ENCODE measurements around the gene MYLK3.

The MYLK3 gene

GRCh38 chr16:46782320-46782719 is 34.2 kb upstream of the MYLK3 start:
- no peak for DNase-seq
- H3K36me3 Mint-ChIP-seq (ENCODE audit: low read depth), result peaks cover 14% of the 10 kb centered on the region
- H3K9me3 Mint-ChIP-seq, result peaks cover 25% of the 10 kb centered on the region
- H3K27me3 Mint-ChIP-seq (ENCODE audit: low read depth, poor library complexity), result no peaks in the 10 kb centered on the region
- H3K4me3 Mint-ChIP-seq, result no peak overlapping the region
- H3K27ac Mint-ChIP-seq, result no peak overlapping the region
- no peak for TF ChIP-seq CTCF (IDR thresholded peaks at IDR 0.05)
- peaks cover 8% of the 10 kb centered on the region for H3K4me1 Mint-ChIP-seq

- H3K4me3 Mint-ChIP-seq, result no peak overlapping the region
- H3K36me3 Mint-ChIP-seq (ENCODE audit: low read depth), result no peaks in the 10 kb centered on the region
- H3K9me3 Mint-ChIP-seq, result peaks cover 6% of the 10 kb centered on the region
- H3K4me1 Mint-ChIP-seq, result no peaks in the 10 kb centered on the region
- no peak for TF ChIP-seq CTCF (IDR thresholded peaks at IDR 0.05)
- DNase-seq, result no peak
- H3K27me3 Mint-ChIP-seq (ENCODE audit: low read depth, poor library complexity), result no peaks in the 10 kb centered on the region
- no peak overlapping the region for H3K27ac Mint-ChIP-seq
These were observed 29.7 kb upstream of the MYLK3 start for GRCh38 chr16:46777804-46778203.

- no peak for DNase-seq
- Mint-ChIP-seq H3K27ac (peak overlapping the region; percentile 4), H3K4me1 (peaks cover 7% of the 10 kb centered on the region), H3K27me3 (ENCODE audit: low read depth, poor library complexity) (peaks cover 9% of the 10 kb centered on the region), H3K36me3 (ENCODE audit: low read depth) (no peaks in the 10 kb centered on the region), H3K9me3 (peaks cover 6% of the 10 kb centered on the region), H3K4me3 (no peak overlapping the region)
- no peak for TF ChIP-seq CTCF (IDR thresholded peaks at IDR 0.05)
These were observed 27.1 kb upstream of the MYLK3 start for GRCh38 chr16:46775214-46775613.

- H3K27me3 Mint-ChIP-seq (ENCODE audit: low read depth, poor library complexity), result peaks cover 9% of the 10 kb centered on the region
- peaks cover 8% of the 10 kb centered on the region for H3K4me1 Mint-ChIP-seq
These were observed 26.6 kb upstream of the MYLK3 start for GRCh38 chr16:46774743-46775177.

GRCh38 chr16:46772463-46772862 is 24.3 kb upstream of the MYLK3 start:
- DNase-seq, result no peak
- Mint-ChIP-seq H3K4me1 (peaks cover 14% of the 10 kb centered on the region), H3K9me3 (peaks cover 6% of the 10 kb centered on the region), H3K27ac (no peak overlapping the region), H3K36me3 (ENCODE audit: low read depth) (no peaks in the 10 kb centered on the region), H3K4me3 (no peak overlapping the region), H3K27me3 (ENCODE audit: low read depth, poor library complexity) (peaks cover 15% of the 10 kb centered on the region)
- TF ChIP-seq CTCF (IDR thresholded peaks at IDR 0.05), result no peak

More at GRCh38 chr16:46774743-46775177, 26.6 kb upstream of the MYLK3 start:
- DNase-seq, result no peak
- Mint-ChIP-seq H3K36me3 (ENCODE audit: low read depth) (no peaks in the 10 kb centered on the region), H3K27ac (no peak overlapping the region), H3K4me3 (no peak overlapping the region), H3K9me3 (peaks cover 3% of the 10 kb centered on the region)
- no peak for TF ChIP-seq CTCF (IDR thresholded peaks at IDR 0.05)

GRCh38 chr16:46768809-46769208 is 20.7 kb upstream of the MYLK3 start:
- H3K4me3 Mint-ChIP-seq, result no peak overlapping the region
- H3K9me3 Mint-ChIP-seq, result peaks cover 3% of the 10 kb centered on the region
- H3K27me3 Mint-ChIP-seq (ENCODE audit: low read depth, poor library complexity), result peaks cover 28% of the 10 kb centered on the region
- no peak for TF ChIP-seq CTCF (IDR thresholded peaks at IDR 0.05)
- H3K4me1 Mint-ChIP-seq, result peaks cover 14% of the 10 kb centered on the region
- DNase-seq, result no peak
- no peaks in the 10 kb centered on the region for H3K36me3 Mint-ChIP-seq (ENCODE audit: low read depth)
- no peak overlapping the region for H3K27ac Mint-ChIP-seq

All from nephron progenitor cell (in vitro differentiated cells).